ENCODE data around the gene ACAP1.

Gene ACAP1

DNA sequence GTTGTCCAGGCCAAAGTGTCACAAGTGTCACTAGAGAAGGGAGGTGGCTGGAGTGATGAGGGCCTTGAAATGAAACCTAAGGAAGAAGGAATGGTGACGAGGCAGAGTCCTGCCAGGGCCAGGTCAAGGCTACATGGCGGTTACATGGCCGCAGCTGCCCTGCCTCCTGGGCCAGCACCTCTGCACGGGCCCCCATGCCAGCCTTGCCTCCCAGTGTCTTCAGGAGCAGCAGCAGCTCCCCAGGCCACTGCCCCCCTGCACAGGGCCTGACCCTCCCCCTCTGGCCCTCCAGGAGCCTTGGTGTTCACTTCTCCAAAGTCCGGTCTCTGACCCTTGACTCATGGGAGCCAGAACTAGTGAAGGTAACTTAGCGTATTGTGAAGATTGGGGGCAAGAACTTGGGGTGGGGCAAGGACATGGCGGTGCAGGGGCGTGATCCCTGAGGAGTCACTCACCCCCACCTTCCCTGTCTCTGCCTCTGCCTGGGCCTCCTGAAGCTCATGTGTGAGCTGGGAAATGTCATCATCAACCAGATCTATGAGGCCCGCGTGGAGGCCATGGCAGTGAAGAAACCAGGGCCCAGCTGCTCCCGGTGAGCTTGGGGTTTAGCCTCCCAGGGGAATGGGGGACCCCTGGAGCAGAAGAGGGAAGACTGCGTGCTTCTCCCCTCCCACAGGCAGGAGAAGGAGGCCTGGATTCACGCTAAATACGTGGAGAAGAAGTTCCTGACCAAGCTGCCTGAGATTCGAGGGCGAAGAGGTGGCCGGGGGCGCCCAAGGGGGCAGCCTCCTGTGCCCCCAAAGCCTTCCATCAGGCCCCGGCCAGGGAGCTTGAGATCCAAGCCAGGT is 11.5 kb downstream of the ACAP1 start:
- no peak for TF ChIP-seq CEBPB (IDR thresholded peaks at IDR 0.05)
- TF ChIP-seq NFIC (IDR thresholded peaks at IDR 0.05) = no peak
- TF ChIP-seq TAF1 (IDR thresholded peaks at IDR 0.05; ENCODE audit: low read depth) = no peak
- no peak for TF ChIP-seq TCF12 (IDR thresholded peaks at IDR 0.05; ENCODE audit: low read depth)
- TF ChIP-seq EP300 (IDR thresholded peaks at IDR 0.05; ENCODE audit: borderline replicate concordance) = no peak
- no peak for TF ChIP-seq FOXM1 (IDR thresholded peaks at IDR 0.05; ENCODE audit: borderline replicate concordance, low read depth)
- TF ChIP-seq, protein P1, sequence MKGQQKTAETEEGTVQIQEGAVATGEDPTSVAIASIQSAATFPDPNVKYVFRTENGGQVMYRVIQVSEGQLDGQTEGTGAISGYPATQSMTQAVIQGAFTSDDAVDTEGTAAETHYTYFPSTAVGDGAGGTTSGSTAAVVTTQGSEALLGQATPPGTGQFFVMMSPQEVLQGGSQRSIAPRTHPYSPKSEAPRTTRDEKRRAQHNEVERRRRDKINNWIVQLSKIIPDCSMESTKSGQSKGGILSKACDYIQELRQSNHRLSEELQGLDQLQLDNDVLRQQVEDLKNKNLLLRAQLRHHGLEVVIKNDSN (IDR thresholded peaks at IDR 0.05) = no peak
- TF ChIP-seq EGR1 (IDR thresholded peaks at IDR 0.05) = no peak
- TF ChIP-seq, protein P2, sequence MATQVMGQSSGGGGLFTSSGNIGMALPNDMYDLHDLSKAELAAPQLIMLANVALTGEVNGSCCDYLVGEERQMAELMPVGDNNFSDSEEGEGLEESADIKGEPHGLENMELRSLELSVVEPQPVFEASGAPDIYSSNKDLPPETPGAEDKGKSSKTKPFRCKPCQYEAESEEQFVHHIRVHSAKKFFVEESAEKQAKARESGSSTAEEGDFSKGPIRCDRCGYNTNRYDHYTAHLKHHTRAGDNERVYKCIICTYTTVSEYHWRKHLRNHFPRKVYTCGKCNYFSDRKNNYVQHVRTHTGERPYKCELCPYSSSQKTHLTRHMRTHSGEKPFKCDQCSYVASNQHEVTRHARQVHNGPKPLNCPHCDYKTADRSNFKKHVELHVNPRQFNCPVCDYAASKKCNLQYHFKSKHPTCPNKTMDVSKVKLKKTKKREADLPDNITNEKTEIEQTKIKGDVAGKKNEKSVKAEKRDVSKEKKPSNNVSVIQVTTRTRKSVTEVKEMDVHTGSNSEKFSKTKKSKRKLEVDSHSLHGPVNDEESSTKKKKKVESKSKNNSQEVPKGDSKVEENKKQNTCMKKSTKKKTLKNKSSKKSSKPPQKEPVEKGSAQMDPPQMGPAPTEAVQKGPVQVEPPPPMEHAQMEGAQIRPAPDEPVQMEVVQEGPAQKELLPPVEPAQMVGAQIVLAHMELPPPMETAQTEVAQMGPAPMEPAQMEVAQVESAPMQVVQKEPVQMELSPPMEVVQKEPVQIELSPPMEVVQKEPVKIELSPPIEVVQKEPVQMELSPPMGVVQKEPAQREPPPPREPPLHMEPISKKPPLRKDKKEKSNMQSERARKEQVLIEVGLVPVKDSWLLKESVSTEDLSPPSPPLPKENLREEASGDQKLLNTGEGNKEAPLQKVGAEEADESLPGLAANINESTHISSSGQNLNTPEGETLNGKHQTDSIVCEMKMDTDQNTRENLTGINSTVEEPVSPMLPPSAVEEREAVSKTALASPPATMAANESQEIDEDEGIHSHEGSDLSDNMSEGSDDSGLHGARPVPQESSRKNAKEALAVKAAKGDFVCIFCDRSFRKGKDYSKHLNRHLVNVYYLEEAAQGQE (IDR thresholded peaks at IDR 0.05; ENCODE audit: low read depth) = no peak
- TF ChIP-seq ZBTB7A (IDR thresholded peaks at IDR 0.05; ENCODE audit: low read depth) = no peak
- TF ChIP-seq RAD21 (IDR thresholded peaks at IDR 0.05; ENCODE audit: low read depth) = no peak
- TF ChIP-seq, protein P3, sequence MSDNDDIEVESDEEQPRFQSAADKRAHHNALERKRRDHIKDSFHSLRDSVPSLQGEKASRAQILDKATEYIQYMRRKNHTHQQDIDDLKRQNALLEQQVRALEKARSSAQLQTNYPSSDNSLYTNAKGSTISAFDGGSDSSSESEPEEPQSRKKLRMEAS (IDR thresholded peaks at IDR 0.05) = no peak
- no peak for TF ChIP-seq CREB1 (IDR thresholded peaks at IDR 0.05; ENCODE audit: low read depth)
- no peak for TF ChIP-seq TEAD4 (IDR thresholded peaks at IDR 0.05)
- TF ChIP-seq YY1 (IDR thresholded peaks at IDR 0.05; ENCODE audit: low read depth) = no peak

DNA sequence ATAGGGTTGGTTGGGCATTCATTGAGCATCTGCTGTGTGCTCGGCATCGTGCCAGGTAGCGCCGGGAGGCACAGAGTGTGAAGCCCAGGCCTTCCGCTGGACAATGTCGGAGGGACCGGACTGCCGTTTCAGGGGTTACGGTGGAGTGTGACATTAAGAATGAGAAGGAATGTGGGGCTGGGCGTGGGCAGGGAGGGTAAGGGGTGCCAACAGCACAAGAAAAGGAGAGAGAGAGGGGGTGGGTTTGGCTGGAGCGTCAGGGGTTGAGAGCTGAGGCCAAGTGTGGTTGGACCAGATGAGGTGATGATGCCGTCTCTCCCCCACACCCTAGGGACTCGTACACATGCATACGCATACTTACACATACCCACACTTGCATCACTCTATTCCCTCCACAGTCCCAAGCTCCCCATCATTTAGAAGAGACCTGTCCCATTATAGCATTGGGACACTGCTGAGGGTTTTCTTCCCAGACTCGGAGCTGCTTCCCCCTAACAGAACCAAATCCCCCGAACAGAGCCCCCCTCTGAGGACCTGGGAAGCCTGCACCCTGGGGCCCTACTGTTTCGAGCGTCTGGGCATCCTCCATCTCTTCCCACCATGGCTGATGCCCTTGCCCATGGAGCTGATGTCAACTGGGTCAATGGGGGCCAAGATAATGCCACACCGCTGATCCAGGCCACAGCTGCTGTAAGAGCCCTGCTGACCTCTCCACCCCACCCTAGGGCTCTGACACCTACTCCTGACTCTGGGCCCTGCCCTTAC is 12.3 kb downstream of the ACAP1 start:
- no peak for TF ChIP-seq TAF1 (IDR thresholded peaks at IDR 0.05; ENCODE audit: low read depth)
- TF ChIP-seq CEBPB (IDR thresholded peaks at IDR 0.05) = no peak
- TF ChIP-seq NFIC (IDR thresholded peaks at IDR 0.05) = no peak
- TF ChIP-seq, protein P3 (IDR thresholded peaks at IDR 0.05) = no peak
- no peak for TF ChIP-seq TEAD4 (IDR thresholded peaks at IDR 0.05)
- TF ChIP-seq YY1 (IDR thresholded peaks at IDR 0.05; ENCODE audit: low read depth) = no peak
- no peak for TF ChIP-seq TCF12 (IDR thresholded peaks at IDR 0.05; ENCODE audit: low read depth)
- no peak for TF ChIP-seq CREB1 (IDR thresholded peaks at IDR 0.05; ENCODE audit: low read depth)
- TF ChIP-seq ZBTB7A (IDR thresholded peaks at IDR 0.05; ENCODE audit: low read depth) = no peak
- no peak for TF ChIP-seq RAD21 (IDR thresholded peaks at IDR 0.05; ENCODE audit: low read depth)
- TF ChIP-seq, protein P2 (IDR thresholded peaks at IDR 0.05; ENCODE audit: low read depth) = no peak
- TF ChIP-seq, protein P1 (IDR thresholded peaks at IDR 0.05) = no peak

DNA sequence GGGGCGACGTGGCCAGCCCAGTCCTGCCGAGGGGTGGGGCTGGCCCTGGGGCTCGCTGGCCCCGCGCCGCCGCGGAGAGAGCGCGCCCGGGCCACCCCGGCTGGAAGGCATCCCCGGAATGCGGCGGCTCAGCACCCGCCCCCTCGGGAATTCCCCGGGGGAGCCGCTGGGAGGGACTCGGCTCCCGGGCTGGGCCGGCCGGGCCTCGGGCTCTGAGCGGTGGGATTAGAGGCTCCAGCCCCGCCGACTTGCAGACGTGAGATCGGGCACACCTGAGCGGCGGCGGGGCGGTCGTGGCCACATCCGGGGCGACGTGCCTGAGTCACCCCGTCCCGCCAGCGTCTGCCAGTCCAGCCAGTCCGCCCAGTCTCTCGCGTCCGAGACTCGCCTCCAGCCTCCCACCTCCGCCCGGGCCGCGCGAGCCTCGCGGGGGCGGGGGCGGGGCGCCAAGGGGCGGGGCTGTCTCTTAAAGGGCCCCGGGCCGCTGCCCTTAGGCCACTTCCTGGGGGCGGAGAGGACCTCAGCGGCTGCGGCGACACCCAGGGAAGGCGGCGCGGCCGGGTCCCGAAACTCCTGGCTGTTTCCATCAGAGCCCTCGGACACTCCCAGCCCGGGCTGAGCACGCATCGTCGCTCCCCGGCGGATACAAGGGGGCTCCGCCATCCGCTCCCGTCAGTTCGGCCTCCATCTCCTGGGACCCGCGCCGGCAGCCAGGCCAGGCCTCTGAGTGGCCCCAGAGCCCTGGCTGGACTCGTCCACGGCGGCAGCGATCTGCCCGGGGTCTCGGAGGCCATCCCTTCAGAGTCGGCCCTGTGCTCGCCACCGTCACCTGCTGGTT is 15.6 kb downstream of the ACAP1 start, which contains the start of gene KCTD11:
KCTD11 (plus strand) TSS at position 498 of the 838 bp plus-strand sequence.
- TF ChIP-seq TAF1 (IDR thresholded peaks at IDR 0.05; ENCODE audit: low read depth) (peak; percentile 52; the same call in 1 of the 2 replicates), FOXM1 (IDR thresholded peaks at IDR 0.05; ENCODE audit: borderline replicate concordance, low read depth) (no peak), EP300 (IDR thresholded peaks at IDR 0.05; ENCODE audit: borderline replicate concordance) (peak; percentile 82), YY1 (IDR thresholded peaks at IDR 0.05; ENCODE audit: low read depth) (no peak), RAD21 (IDR thresholded peaks at IDR 0.05; ENCODE audit: low read depth) (no peak), EGR1 (IDR thresholded peaks at IDR 0.05) (peak; percentile 95), TCF12 (IDR thresholded peaks at IDR 0.05; ENCODE audit: low read depth) (peak; percentile 59; the same call in 1 of the 2 replicates), CEBPB (IDR thresholded peaks at IDR 0.05) (no peak), TEAD4 (IDR thresholded peaks at IDR 0.05) (peak; percentile 89)
- TF ChIP-seq, protein P2 (IDR thresholded peaks at IDR 0.05; ENCODE audit: low read depth) = no peak
- TF ChIP-seq, protein P3 (IDR thresholded peaks at IDR 0.05) = peak; percentile 71
